Peyer's patch (tissue), 4 donors: Measurements from ENCODE around the gene FLRT1.

Source experiments
- CTCF ChIP-seq, 6 experiments: fragments of 450-650 bp in 4 of 6; fragments of 200-600 bp in 2 of 6; sonication (generic) in 1 of 6; IDR thresholded peaks; one replicate each; pipeline ENCODE4 v1.5.1; 2017 to 2019; ENCODE audit warnings: antibody characterized with exemption in 6 of 6, mild to moderate bottlenecking in 3 of 6, moderate library complexity in 1 of 6
- POLR2A ChIP-seq, 2 donors: fragments of 450-650 bp; IDR thresholded peaks; one replicate each; pipeline ENCODE4 v1.5.1; 2017; ENCODE audit warnings: antibody characterized with exemption in 2 of 2, mild to moderate bottlenecking in 2 of 2, moderate library complexity in 2 of 2

GRCh38 chr11:64031001-64031400 is 4.7 kb upstream of the FLRT1 start:
- no peak for TF ChIP-seq CTCF (IDR thresholded peaks at IDR 0.05)
- TF ChIP-seq POLR2A (IDR thresholded peaks at IDR 0.05), result no peak
